ENCODE results near the gene ARHGDIG.

GRCh38 chr16:270381-271255 is 9.8 kb upstream of the ARHGDIG start:
- TF ChIP-seq GATA2 (IDR thresholded peaks at IDR 0.05; ENCODE audit: low read depth, low read length) (no peak), GATA3 (IDR thresholded peaks at IDR 0.05; ENCODE audit: low read depth, low read length) (no peak)

Data from SH-SY5Y (cell line).